ENCODE results near the gene RPTOR.
"Not testable (repeated sequence)": the region's sequence is repeated elsewhere in the genome, so short reads cannot be mapped to it uniquely, and the experiment has no call there.

Gene RPTOR

DNA sequence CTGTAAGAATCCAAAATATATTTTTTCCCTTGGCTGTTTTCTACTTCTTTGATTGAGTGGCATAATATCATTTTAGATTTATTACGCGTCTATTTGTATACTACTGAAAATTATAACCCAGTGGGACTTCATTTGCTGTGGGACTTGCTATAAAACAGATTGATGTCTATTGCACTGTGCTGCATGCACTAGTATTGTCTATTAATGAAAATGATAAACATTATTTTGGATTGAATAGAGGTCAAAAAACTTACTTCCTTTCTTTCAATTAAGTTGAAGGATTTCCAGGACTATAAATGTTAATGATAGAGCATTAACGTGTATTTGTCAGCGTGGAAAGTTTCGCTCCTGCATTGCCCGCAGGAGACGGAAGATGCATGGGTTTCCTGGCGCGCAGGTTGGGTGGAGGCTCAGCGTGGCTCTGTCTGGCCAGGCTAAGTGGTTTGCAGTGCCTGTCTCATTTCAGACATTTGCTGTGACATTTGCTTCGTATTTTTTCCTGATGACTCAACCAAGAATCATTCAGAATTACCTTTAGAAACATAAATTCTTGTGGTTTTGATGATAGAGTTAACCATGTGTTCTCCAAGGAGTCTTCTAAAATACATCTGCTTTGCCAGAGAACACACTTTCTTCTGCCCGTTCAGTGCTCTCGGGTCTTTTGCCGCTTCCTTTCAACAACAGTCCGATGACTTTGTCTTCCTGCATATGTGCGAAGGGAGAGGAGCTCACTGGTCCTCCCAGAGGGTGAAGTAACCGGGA is 216.7 kb downstream of the RPTOR start:
- H3K23ac ChIP-seq (ENCODE audit: low read length): no peak overlapping the region
- DNase-seq: no peak
- H4K5ac ChIP-seq (ENCODE audit: low read length): no peak overlapping the region
- no peak overlapping the region for H3K4me3 ChIP-seq (ENCODE audit: low read length)
- no peak overlapping the region for H2BK5ac ChIP-seq (ENCODE audit: low read length)
- H2BK15ac ChIP-seq (replicated peaks; ENCODE audit: low read depth): no peak overlapping the region
- H3K4me2 ChIP-seq (ENCODE audit: low read length): no peak overlapping the region
- no peaks in the 10 kb centered on the region for H3K4me1 ChIP-seq (ENCODE audit: control insufficient read depth, low read depth, low read length)
- no peaks in the 10 kb centered on the region for H3K79me2 ChIP-seq (ENCODE audit: control insufficient read depth, insufficient read depth, low read length)
- no peaks in the 10 kb centered on the region for H3K36me3 ChIP-seq (ENCODE audit: control insufficient read depth, insufficient read depth, low read length)
- no peak overlapping the region for H3K4ac ChIP-seq (ENCODE audit: low read depth, low read length)
- H3K18ac ChIP-seq (ENCODE audit: low read length): no peak overlapping the region
- H3K27ac ChIP-seq (ENCODE audit: low read depth, low read length): no peak overlapping the region
- no peaks in the 10 kb centered on the region for H3K27me3 ChIP-seq (ENCODE audit: insufficient read depth, low read length, poor library complexity)
- H4K8ac ChIP-seq (ENCODE audit: low read depth, low read length): no peak overlapping the region
- WGBS (ENCODE audit: extremely low coverage, insufficient coverage, low lambda C conversion rate): no CpG with 5 or more reads among the region's 17 CpGs
- no peak overlapping the region for H3K56ac ChIP-seq (ENCODE audit: low read length)
- no peak overlapping the region for H3K9ac ChIP-seq (ENCODE audit: low read length)
- H2BK120ac ChIP-seq (ENCODE audit: low read depth, low read length): no peak overlapping the region
- H2AK5ac ChIP-seq (ENCODE audit: low read length): no peak overlapping the region
- H3K79me1 ChIP-seq (ENCODE audit: low read length): no peaks in the 10 kb centered on the region

DNA sequence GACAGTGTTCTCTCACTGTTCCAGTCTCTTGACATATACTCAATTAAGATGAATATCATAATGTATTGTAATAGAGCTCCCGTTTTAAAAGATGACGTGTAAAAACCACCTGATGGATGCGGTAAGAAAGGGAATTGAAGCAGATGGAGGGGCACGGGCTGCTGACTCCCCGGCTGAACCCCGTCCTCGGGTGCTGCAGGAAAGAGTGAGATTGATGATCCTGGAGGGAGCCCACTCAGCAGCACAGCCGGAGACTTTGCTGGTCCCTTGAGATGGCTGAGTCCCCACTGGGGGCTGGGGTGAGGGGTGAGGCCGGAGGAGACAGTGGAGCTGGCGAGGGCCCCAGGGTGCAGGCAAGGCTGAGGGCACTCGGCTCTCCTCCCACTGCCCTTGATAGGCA is 217.4 kb downstream of the RPTOR start:
- no peak overlapping the region for H3K4me3 ChIP-seq (ENCODE audit: low read length)
- H3K79me1 ChIP-seq (ENCODE audit: low read length): no peaks in the 10 kb centered on the region
- H3K27ac ChIP-seq (ENCODE audit: low read depth, low read length): no peak overlapping the region
- no peak overlapping the region for H2BK120ac ChIP-seq (ENCODE audit: low read depth, low read length)
- no peaks in the 10 kb centered on the region for H3K79me2 ChIP-seq (ENCODE audit: control insufficient read depth, insufficient read depth, low read length)
- no peak overlapping the region for H3K18ac ChIP-seq (ENCODE audit: low read length)
- H2BK5ac ChIP-seq (ENCODE audit: low read length): no peak overlapping the region
- WGBS (ENCODE audit: extremely low coverage, insufficient coverage, low lambda C conversion rate): no CpG with 5 or more reads among the region's 11 CpGs
- no peaks in the 10 kb centered on the region for H3K27me3 ChIP-seq (ENCODE audit: insufficient read depth, low read length, poor library complexity)
- H2BK15ac ChIP-seq (replicated peaks; ENCODE audit: low read depth): no peak overlapping the region
- H3K36me3 ChIP-seq (ENCODE audit: control insufficient read depth, insufficient read depth, low read length): no peaks in the 10 kb centered on the region
- no peak overlapping the region for H4K5ac ChIP-seq (ENCODE audit: low read length)
- H2AK5ac ChIP-seq (ENCODE audit: low read length): no peak overlapping the region
- no peak for DNase-seq
- no peak overlapping the region for H3K4ac ChIP-seq (ENCODE audit: low read depth, low read length)
- no peak overlapping the region for H3K23ac ChIP-seq (ENCODE audit: low read length)
- H4K8ac ChIP-seq (ENCODE audit: low read depth, low read length): no peak overlapping the region
- no peak overlapping the region for H3K9ac ChIP-seq (ENCODE audit: low read length)
- no peaks in the 10 kb centered on the region for H3K4me1 ChIP-seq (ENCODE audit: control insufficient read depth, low read depth, low read length)
- H3K56ac ChIP-seq (ENCODE audit: low read length): no peak overlapping the region
- H3K4me2 ChIP-seq (ENCODE audit: low read length): no peak overlapping the region

GRCh38 chr17:80763293-80763867 is 218.7 kb downstream of the RPTOR start:
- no peak overlapping the region for H3K23ac ChIP-seq (ENCODE audit: low read length)
- no peak overlapping the region for H3K18ac ChIP-seq (ENCODE audit: low read length)
- H3K9ac ChIP-seq (ENCODE audit: low read length): no peak overlapping the region
- H3K79me2 ChIP-seq (ENCODE audit: control insufficient read depth, insufficient read depth, low read length): no peaks in the 10 kb centered on the region
- no peak overlapping the region for H4K8ac ChIP-seq (ENCODE audit: low read depth, low read length)
- H3K27me3 ChIP-seq (ENCODE audit: insufficient read depth, low read length, poor library complexity): no peaks in the 10 kb centered on the region
- no peak overlapping the region for H3K4me3 ChIP-seq (ENCODE audit: low read length)
- H2AK5ac ChIP-seq (ENCODE audit: low read length): no peak overlapping the region
- H3K56ac ChIP-seq (ENCODE audit: low read length): no peak overlapping the region
- no peak overlapping the region for H3K27ac ChIP-seq (ENCODE audit: low read depth, low read length)
- H3K4ac ChIP-seq (ENCODE audit: low read depth, low read length): no peak overlapping the region
- no peak overlapping the region for H2BK120ac ChIP-seq (ENCODE audit: low read depth, low read length)
- no peak overlapping the region for H2BK5ac ChIP-seq (ENCODE audit: low read length)
- WGBS (ENCODE audit: extremely low coverage, insufficient coverage, low lambda C conversion rate): no CpG with 5 or more reads among the region's 15 CpGs
- no peaks in the 10 kb centered on the region for H3K79me1 ChIP-seq (ENCODE audit: low read length)
- H4K5ac ChIP-seq (ENCODE audit: low read length): no peak overlapping the region
- no peak overlapping the region for H2BK15ac ChIP-seq (replicated peaks; ENCODE audit: low read depth)
- no peak overlapping the region for H3K4me2 ChIP-seq (ENCODE audit: low read length)
- no peak for DNase-seq
- H3K36me3 ChIP-seq (ENCODE audit: control insufficient read depth, insufficient read depth, low read length): no peaks in the 10 kb centered on the region
- H3K4me1 ChIP-seq (ENCODE audit: control insufficient read depth, low read depth, low read length): no peaks in the 10 kb centered on the region

- WGBS (ENCODE audit: extremely low coverage, insufficient coverage, low lambda C conversion rate): no CpG with 5 or more reads among the region's 5 CpGs
- not testable (repeated sequence) for H3K27ac ChIP-seq (ENCODE audit: low read depth, low read length)
Observed at GRCh38 chr17:80764627-80765145, 220.0 kb downstream of the RPTOR start.

GRCh38 chr17:80765241-80765961 is 220.8 kb downstream of the RPTOR start:
- WGBS (ENCODE audit: extremely low coverage, insufficient coverage, low lambda C conversion rate): no CpG with 5 or more reads among the region's 18 CpGs

More at GRCh38 chr17:80764627-80765145, 220.0 kb downstream of the RPTOR start:
- H3K18ac ChIP-seq (ENCODE audit: low read length); DNase-seq; H3K56ac ChIP-seq (ENCODE audit: low read length); H3K36me3 ChIP-seq (ENCODE audit: control insufficient read depth, insufficient read depth, low read length); H3K23ac ChIP-seq (ENCODE audit: low read length); H3K4me3 ChIP-seq (ENCODE audit: low read length); H3K4me1 ChIP-seq (ENCODE audit: control insufficient read depth, low read depth, low read length); H2BK120ac ChIP-seq (ENCODE audit: low read depth, low read length); H2BK15ac ChIP-seq (replicated peaks; ENCODE audit: low read depth); H3K4me2 ChIP-seq (ENCODE audit: low read length); H2AK5ac ChIP-seq (ENCODE audit: low read length); H4K8ac ChIP-seq (ENCODE audit: low read depth, low read length); H3K9ac ChIP-seq (ENCODE audit: low read length); H4K5ac ChIP-seq (ENCODE audit: low read length); H3K27me3 ChIP-seq (ENCODE audit: insufficient read depth, low read length, poor library complexity); H2BK5ac ChIP-seq (ENCODE audit: low read length); H3K4ac ChIP-seq (ENCODE audit: low read depth, low read length); H3K79me1 ChIP-seq (ENCODE audit: low read length); H3K79me2 ChIP-seq (ENCODE audit: control insufficient read depth, insufficient read depth, low read length): not testable (repeated sequence)

More at GRCh38 chr17:80765241-80765961, 220.8 kb downstream of the RPTOR start:
- Histone ChIP-seq H3K4me2 (ENCODE audit: low read length) (no peak overlapping the region), H3K27ac (ENCODE audit: low read depth, low read length) (no peak overlapping the region), H3K27me3 (ENCODE audit: insufficient read depth, low read length, poor library complexity) (no peaks in the 10 kb centered on the region), H4K8ac (ENCODE audit: low read depth, low read length) (no peak overlapping the region), H3K79me1 (ENCODE audit: low read length) (no peaks in the 10 kb centered on the region), H2BK5ac (ENCODE audit: low read length) (no peak overlapping the region), H3K79me2 (ENCODE audit: control insufficient read depth, insufficient read depth, low read length) (no peaks in the 10 kb centered on the region), H2BK120ac (ENCODE audit: low read depth, low read length) (no peak overlapping the region), H3K56ac (ENCODE audit: low read length) (no peak overlapping the region), H3K9ac (ENCODE audit: low read length) (no peak overlapping the region), H3K4me3 (ENCODE audit: low read length) (no peak overlapping the region), H2AK5ac (ENCODE audit: low read length) (no peak overlapping the region), H3K4me1 (ENCODE audit: control insufficient read depth, low read depth, low read length) (no peaks in the 10 kb centered on the region), H3K23ac (ENCODE audit: low read length) (no peak overlapping the region), H2BK15ac (replicated peaks; ENCODE audit: low read depth) (no peak overlapping the region), H3K36me3 (ENCODE audit: control insufficient read depth, insufficient read depth, low read length) (no peaks in the 10 kb centered on the region), H3K18ac (ENCODE audit: low read length) (no peak overlapping the region), H3K4ac (ENCODE audit: low read depth, low read length) (no peak overlapping the region), H4K5ac (ENCODE audit: low read length) (no peak overlapping the region)
- peak; percentile 26 for DNase-seq

All from mesendoderm (in vitro differentiated cells).